HCT116 (cell line): ENCODE measurements around the gene GPALPP1. TPM values are rescaled to one million over a fixed set of nuclear protein-coding genes. Genes with fewer than 3 reads are reported as not detected.

Experiments used
- ATAC-seq: fragments of 200-7000 bp; cut with Tn5 transposase; 2 replicates; pipeline ENCODE4 v1.9.1; 2020; ENCODE audit warnings: mild to moderate bottlenecking, moderate library complexity
- BruUV-seq: library from RNA; stranded (reverse); fragments of 400-500 nt; replicated peaks from 2 replicates; lab custom pipeline; 2021; lab: Mats Ljungman, UMichigan
- CTCF ChIA-PET: fragments of 300-600 bp; sonication (Branson Sonifier 250); formaldehyde crosslinking; loops from one replicate; lab custom pipeline; 2021; ENCODE audit warnings: antibody characterized with exemption; lab: Charles Lee
- POLR2A ChIA-PET: fragments of 300-600, 350-600 bp; sonication (Branson Sonifier 250); formaldehyde crosslinking; loops from one replicate; lab custom pipeline; 2021; ENCODE audit warnings: antibody characterized with exemption; lab: Charles Lee
- RAD21 ChIA-PET, 2 experiments: fragments of 300-600 bp; sonication (Branson Sonifier 250); formaldehyde crosslinking; loops; one replicate each; lab custom pipeline; 2023; ENCODE audit warnings: low total read pairs in 2 of 2; ENCODE audit not compliant: uncharacterized antibody in 2 of 2, unreplicated experiment in 2 of 2, low non-redundant PET in 1 of 2; lab: Charles Lee
- DNase-seq: peaks from one replicate; pipeline ENCODE4 v3.0.0-alpha.2; 2010; ENCODE audit warnings: low read depth, low spot score
- H2AFZ ChIP-seq: fragments of 200-600 bp; shearing (Covaris generic), sonication (generic); 2 replicates; pipeline ENCODE4 v1.6.1; 2017; ENCODE audit warnings: low read depth, mixed run types, mixed read lengths, antibody characterized with exemption, low read length; ENCODE audit not compliant: poor library complexity, severe bottlenecking
- H3K27ac ChIP-seq: 2 replicates; pipeline ENCODE4 v1.5.1; 2012; ENCODE audit warnings: low read depth, low read length
- H3K27me3 ChIP-seq: fragments of 200-600 bp; sonication (generic); 2 replicates; pipeline ENCODE4 v1.6.1; 2016; ENCODE audit warnings: mixed run types, low read length, mixed read lengths; ENCODE audit not compliant: insufficient read depth
- H3K36me3 ChIP-seq, 2 experiments: fragments of 200-500 bp in 1 of 2; fragments of 200-600 bp in 1 of 2; sonication (Bioruptor generic) in 1 of 2; sonication (generic) in 1 of 2; 2 replicates each; pipeline versions ENCODE4 v1.5.1 to v1.6.1; 2014 to 2016; ENCODE audit warnings: low read length in 2 of 2, inconsistent platforms in 1 of 2, mixed read lengths in 1 of 2, mixed run types in 1 of 2; ENCODE audit not compliant: insufficient read depth in 2 of 2, control insufficient read depth in 1 of 2
- H3K4me1 ChIP-seq, 2 experiments: fragments of 200-600 bp in 1 of 2; sonication (generic) in 1 of 2; 2 replicates each; pipeline versions ENCODE4 v1.5.1 to v1.6.1; 2012 to 2017; ENCODE audit warnings: low read length in 2 of 2, inconsistent platforms in 1 of 2, mild to moderate bottlenecking in 1 of 2, mixed read lengths in 1 of 2, mixed run types in 1 of 2, moderate library complexity in 1 of 2; ENCODE audit not compliant: insufficient read depth in 2 of 2, control insufficient read depth in 1 of 2
- H3K4me2 ChIP-seq: fragments of 200-600 bp; sonication (generic); 2 replicates; pipeline ENCODE4 v1.6.1; 2017; ENCODE audit warnings: mixed run types, low read length, mixed read lengths
- H3K4me3 ChIP-seq, 2 experiments: fragments of 200-600 bp in 1 of 2; sonication (generic) in 1 of 2; replicated peaks in 1 of 2; 2 replicates each; pipeline ENCODE4 v1.5.1; 2011 to 2016; ENCODE audit warnings: low read length in 2 of 2, control low read depth in 1 of 2, low read depth in 1 of 2, mild to moderate bottlenecking in 1 of 2, mixed read lengths in 1 of 2, mixed run types in 1 of 2
- H3K79me2 ChIP-seq: fragments of 200-600 bp; sonication (generic); 2 replicates; pipeline ENCODE4 v1.6.1; 2017; ENCODE audit warnings: mild to moderate bottlenecking, mixed run types, low read length, moderate library complexity, mixed read lengths; ENCODE audit not compliant: insufficient read depth
- H3K9ac ChIP-seq: fragments of 200-600 bp; sonication (generic); 2 replicates; pipeline ENCODE4 v1.6.1; 2016; ENCODE audit warnings: low read length, mixed read lengths
- H3K9me2 ChIP-seq: fragments of 200-600 bp; sonication (generic), shearing (Covaris generic); 2 replicates; pipeline ENCODE4 v1.6.1; 2017; ENCODE audit warnings: mixed run types, mild to moderate bottlenecking, moderate library complexity; ENCODE audit not compliant: insufficient read depth
- H3K9me3 ChIP-seq, 2 experiments: fragments of 200-500 bp in 1 of 2; fragments of 200-600 bp in 1 of 2; sonication (Bioruptor generic) in 1 of 2; sonication (generic) in 1 of 2; 2 replicates each; pipeline ENCODE4 v1.6.1; 2014 to 2017; ENCODE audit warnings: low read length in 2 of 2, mixed read lengths in 2 of 2, inconsistent platforms in 1 of 2, low read depth in 1 of 2, mild to moderate bottlenecking in 1 of 2, mixed run types in 1 of 2, moderate library complexity in 1 of 2; ENCODE audit not compliant: control insufficient read depth in 1 of 2, insufficient read depth in 1 of 2
- H4K20me1 ChIP-seq: fragments of 200-600 bp; sonication (generic), shearing (Covaris generic); 2 replicates; pipeline ENCODE4 v1.6.1; 2017; ENCODE audit warnings: mixed run types, mild to moderate bottlenecking, moderate library complexity; ENCODE audit not compliant: insufficient read depth
- EZH2phosphoT487 ChIP-seq: fragments of 200-600 bp; IDR thresholded peaks from 2 replicates; pipeline ENCODE4 v1.6.1; 2018; ENCODE audit warnings: antibody characterized with exemption, borderline replicate concordance
- RAD21 ChIP-seq: IDR thresholded peaks from 2 replicates; pipeline ENCODE4 v1.6.1; 2012; ENCODE audit warnings: low read depth, mild to moderate bottlenecking
- SIN3A ChIP-seq: IDR thresholded peaks from 2 replicates; pipeline ENCODE4 v1.6.1; 2012; ENCODE audit warnings: low read depth
- intact Hi-C: fragments of 100-400 bp; cut with micrococcal nuclease; formaldehyde crosslinking; loops from 2 replicates; pipeline ENCODE4 v1.10.0; 2022
- total RNA-seq: library from RNA; stranded (reverse); gene quantifications from one replicate; pipeline ENCODE4 v1.2.1, GENCODE V29; 2021; ENCODE audit not compliant: unreplicated experiment
- TF ChIP-seq, protein P1 (sequence below), 3 experiments: fragments of 200-600 bp in 1 of 3; sonication (generic) in 1 of 3; IDR thresholded peaks in 2 of 3; conservative IDR thresholded peaks in 1 of 3; 2 replicates each; pipeline ENCODE4 v1.5.1; 2012 to 2017; ENCODE audit warnings: low read depth in 2 of 3, low read length in 2 of 3, antibody characterized with exemption in 1 of 3, borderline replicate concordance in 1 of 3, control low read depth in 1 of 3, mild to moderate bottlenecking in 1 of 3, mixed read lengths in 1 of 3, mixed run types in 1 of 3, moderate library complexity in 1 of 3; ENCODE audit not compliant: insufficient read depth in 1 of 3

The GPALPP1 gene
- total RNA-seq, 1 experiment from 2014 or later, result 21.3 TPM

DNA sequence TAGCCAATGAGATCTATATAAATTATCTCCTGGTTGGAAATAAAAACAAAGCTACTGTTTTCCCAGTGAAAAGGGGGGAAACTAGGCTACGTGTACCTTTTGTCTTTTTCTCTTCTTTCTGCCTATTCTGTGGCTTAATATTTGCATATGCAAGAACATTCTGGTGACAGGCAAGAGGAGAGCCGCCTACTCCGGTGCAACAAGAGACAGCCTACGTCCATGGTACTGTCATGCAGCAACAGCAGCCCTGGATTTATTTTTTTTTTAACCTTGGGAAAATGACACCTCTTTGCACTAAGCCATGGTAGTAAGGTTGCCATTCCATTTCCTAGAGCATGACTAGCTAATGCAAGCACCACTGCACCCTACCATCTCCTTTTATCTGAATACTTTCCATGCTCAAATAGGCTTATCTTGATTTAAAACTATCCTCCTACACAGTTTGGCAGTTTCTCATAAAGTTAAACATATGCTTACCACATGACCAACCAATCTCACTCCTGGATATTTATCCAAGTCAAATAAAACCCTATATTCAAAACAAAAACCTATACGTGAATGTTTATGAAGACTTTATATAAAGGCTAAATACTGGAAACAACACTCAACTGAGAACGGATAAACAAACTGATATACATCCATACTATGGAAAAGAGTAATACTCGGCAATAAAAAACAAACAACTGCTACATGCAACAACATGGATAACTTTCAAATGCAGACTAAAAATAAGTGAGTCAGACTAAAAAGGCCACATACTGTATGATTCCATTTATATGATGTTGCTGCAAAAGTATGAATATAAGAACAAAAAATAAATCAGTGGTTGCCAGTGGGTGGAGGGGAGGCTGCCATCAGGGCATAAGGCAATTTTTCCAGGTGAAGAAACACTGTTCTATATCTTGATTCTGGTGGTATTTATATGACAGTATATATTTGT, 17.4 kb upstream of the GPALPP1 start:
- intact Hi-C loops, result loop anchor here (2.0 kb wide), 1 partner anchor 1067 kb away; no protein-coding TSS in a partner anchor
- Histone ChIP-seq H4K20me1 (peaks cover 10% of the 10 kb centered on the region; the same call in 1 of the 2 replicates), H3K9ac (no peak overlapping the region), H3K27me3 (no peaks in the 10 kb centered on the region), H3K4me3 (no peak overlapping the region), H3K9me2 (no peaks in the 10 kb centered on the region), H3K4me1 (no peaks in the 10 kb centered on the region), H3K4me2 (no peak overlapping the region)
- ChIA-PET POLR2A (no interaction called here), RAD21 (no interaction called here)
- no TSS peak for BruUV-seq
- DNase-seq, result no peak
- no peak for TF ChIP-seq EZH2phosphoT487
- TF ChIP-seq, all 23 proteins: peak for 0
- Histone ChIP-seq H3K9me3 (no peaks in the 10 kb centered on the region), H3K27ac (no peak overlapping the region), H3K36me3 (peaks cover 7 to 14% of the 10 kb centered on the region in 2 experiments; a peak in 3 of 4 replicates), H2AFZ (no peak overlapping the region), H3K79me2 (peaks cover 55% of the 10 kb centered on the region)
- CTCF ChIA-PET, result interaction anchor here (0.8 kb wide), 1 partner anchor 338 kb away, joined by 3 read pairs; no protein-coding TSS in a partner anchor
- ATAC-seq, result no peak

DNA sequence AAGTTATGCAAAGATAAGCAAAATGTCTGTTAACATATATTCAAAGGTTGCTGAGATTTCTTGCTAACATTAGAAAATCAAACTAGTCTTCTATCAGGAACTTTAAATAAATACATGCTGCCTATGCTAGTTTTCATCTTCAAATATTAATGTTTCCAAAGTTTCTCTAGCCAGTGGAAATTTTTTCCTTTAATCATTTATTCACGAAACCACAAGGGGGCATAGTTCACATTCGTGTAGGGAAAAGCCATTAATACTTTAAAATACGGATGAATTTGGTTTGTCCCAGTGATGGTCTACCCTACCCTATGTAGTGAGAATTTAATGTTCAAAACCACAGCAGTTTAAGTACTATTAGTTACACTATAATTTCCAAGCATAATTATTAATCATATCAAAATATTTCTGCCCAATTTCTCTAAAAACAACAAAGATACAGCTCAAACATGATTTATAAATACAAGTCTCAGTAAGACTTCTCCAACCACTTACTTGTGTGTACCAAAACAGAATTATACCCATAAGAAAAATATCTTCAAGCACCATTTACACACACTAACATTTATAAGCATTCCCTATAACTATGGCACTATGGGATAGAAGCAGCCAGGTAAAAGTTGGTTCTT, 16.3 kb upstream of the GPALPP1 start:
- Histone ChIP-seq H2AFZ (no peak overlapping the region), H3K9me2 (no peaks in the 10 kb centered on the region), H3K4me1 (no peaks in the 10 kb centered on the region), H3K9ac (no peak overlapping the region), H3K4me2 (no peak overlapping the region), H4K20me1 (peaks cover 10% of the 10 kb centered on the region; the same call in 1 of the 2 replicates), H3K36me3 (peaks cover 7 to 22% of the 10 kb centered on the region in 2 experiments; a peak in 3 of 4 replicates), H3K9me3 (no peaks in the 10 kb centered on the region), H3K4me3 (no peak overlapping the region), H3K27ac (no peak overlapping the region), H3K27me3 (no peaks in the 10 kb centered on the region), H3K79me2 (peaks cover 47% of the 10 kb centered on the region)
- CTCF ChIA-PET, result interaction anchor here (0.9 to 1.9 kb wide), 12 partner anchors 12 to 534 kb away, joined by 3 to 12 read pairs (median 4); no protein-coding TSS in a partner anchor
- DNase-seq (peak; percentile 18), ATAC-seq (no peak)
- POLR2A ChIA-PET, result interaction anchor here (0.8 kb wide), 1 partner anchor 538 kb away, joined by 4 read pairs; no protein-coding TSS in a partner anchor
- no TSS peak for BruUV-seq
- intact Hi-C loops, result loop anchor here (1.0 kb wide), 1 partner anchor 336 kb away; no protein-coding TSS in a partner anchor
- RAD21 ChIA-PET, result no interaction called here
- TF ChIP-seq RAD21, result peak; percentile 65
- TF ChIP-seq, protein P1, sequence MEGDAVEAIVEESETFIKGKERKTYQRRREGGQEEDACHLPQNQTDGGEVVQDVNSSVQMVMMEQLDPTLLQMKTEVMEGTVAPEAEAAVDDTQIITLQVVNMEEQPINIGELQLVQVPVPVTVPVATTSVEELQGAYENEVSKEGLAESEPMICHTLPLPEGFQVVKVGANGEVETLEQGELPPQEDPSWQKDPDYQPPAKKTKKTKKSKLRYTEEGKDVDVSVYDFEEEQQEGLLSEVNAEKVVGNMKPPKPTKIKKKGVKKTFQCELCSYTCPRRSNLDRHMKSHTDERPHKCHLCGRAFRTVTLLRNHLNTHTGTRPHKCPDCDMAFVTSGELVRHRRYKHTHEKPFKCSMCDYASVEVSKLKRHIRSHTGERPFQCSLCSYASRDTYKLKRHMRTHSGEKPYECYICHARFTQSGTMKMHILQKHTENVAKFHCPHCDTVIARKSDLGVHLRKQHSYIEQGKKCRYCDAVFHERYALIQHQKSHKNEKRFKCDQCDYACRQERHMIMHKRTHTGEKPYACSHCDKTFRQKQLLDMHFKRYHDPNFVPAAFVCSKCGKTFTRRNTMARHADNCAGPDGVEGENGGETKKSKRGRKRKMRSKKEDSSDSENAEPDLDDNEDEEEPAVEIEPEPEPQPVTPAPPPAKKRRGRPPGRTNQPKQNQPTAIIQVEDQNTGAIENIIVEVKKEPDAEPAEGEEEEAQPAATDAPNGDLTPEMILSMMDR (IDR thresholded peaks at IDR 0.05 in 2 of 3, conservative IDR thresholded peaks at IDR 0.05 in 1 of 3; ENCODE audit: borderline replicate concordance in 1 of 3, insufficient read depth in 1 of 3, low read depth in 2 of 3, low read length in 2 of 3), result peak; percentile 22 to 53 (median 47); a peak in 4 of 6 replicates
- no peak for TF ChIP-seq SIN3A
